HCT116 (cell line): ENCODE data around the gene RAPGEF6. TPM values are rescaled to one million over a fixed set of nuclear protein-coding genes. Genes with fewer than 3 reads are reported as not detected.

Experiments
- ATAC-seq: fragments of 200-7000 bp; cut with Tn5 transposase; 2 replicates; pipeline ENCODE4 v1.9.1; 2020; ENCODE audit warnings: mild to moderate bottlenecking, moderate library complexity
- BruUV-seq: library from RNA; stranded (reverse); fragments of 400-500 nt; replicated peaks from 2 replicates; lab custom pipeline; 2021; lab: Mats Ljungman, UMichigan
- CTCF ChIA-PET: fragments of 300-600 bp; sonication (Branson Sonifier 250); formaldehyde crosslinking; loops from one replicate; lab custom pipeline; 2021; ENCODE audit warnings: antibody characterized with exemption; lab: Charles Lee
- POLR2A ChIA-PET: fragments of 300-600, 350-600 bp; sonication (Branson Sonifier 250); formaldehyde crosslinking; loops from one replicate; lab custom pipeline; 2021; ENCODE audit warnings: antibody characterized with exemption; lab: Charles Lee
- RAD21 ChIA-PET, 2 experiments: fragments of 300-600 bp; sonication (Branson Sonifier 250); formaldehyde crosslinking; loops; one replicate each; lab custom pipeline; 2023; ENCODE audit warnings: low total read pairs in 2 of 2; ENCODE audit not compliant: uncharacterized antibody in 2 of 2, unreplicated experiment in 2 of 2, low non-redundant PET in 1 of 2; lab: Charles Lee
- DNase-seq: peaks from one replicate; pipeline ENCODE4 v3.0.0-alpha.2; 2010; ENCODE audit warnings: low read depth, low spot score
- H2AFZ ChIP-seq: fragments of 200-600 bp; shearing (Covaris generic), sonication (generic); 2 replicates; pipeline ENCODE4 v1.6.1; 2017; ENCODE audit warnings: low read depth, mixed run types, mixed read lengths, antibody characterized with exemption, low read length; ENCODE audit not compliant: poor library complexity, severe bottlenecking
- H3K27ac ChIP-seq: 2 replicates; pipeline ENCODE4 v1.5.1; 2012; ENCODE audit warnings: low read depth, low read length
- H3K27me3 ChIP-seq: fragments of 200-600 bp; sonication (generic); 2 replicates; pipeline ENCODE4 v1.6.1; 2016; ENCODE audit warnings: mixed run types, low read length, mixed read lengths; ENCODE audit not compliant: insufficient read depth
- H3K36me3 ChIP-seq, 2 experiments: fragments of 200-500 bp in 1 of 2; fragments of 200-600 bp in 1 of 2; sonication (Bioruptor generic) in 1 of 2; sonication (generic) in 1 of 2; 2 replicates each; pipeline versions ENCODE4 v1.5.1 to v1.6.1; 2014 to 2016; ENCODE audit warnings: low read length in 2 of 2, inconsistent platforms in 1 of 2, mixed read lengths in 1 of 2, mixed run types in 1 of 2; ENCODE audit not compliant: insufficient read depth in 2 of 2, control insufficient read depth in 1 of 2
- H3K4me1 ChIP-seq, 2 experiments: fragments of 200-600 bp in 1 of 2; sonication (generic) in 1 of 2; 2 replicates each; pipeline versions ENCODE4 v1.5.1 to v1.6.1; 2012 to 2017; ENCODE audit warnings: low read length in 2 of 2, inconsistent platforms in 1 of 2, mild to moderate bottlenecking in 1 of 2, mixed read lengths in 1 of 2, mixed run types in 1 of 2, moderate library complexity in 1 of 2; ENCODE audit not compliant: insufficient read depth in 2 of 2, control insufficient read depth in 1 of 2
- H3K4me2 ChIP-seq: fragments of 200-600 bp; sonication (generic); 2 replicates; pipeline ENCODE4 v1.6.1; 2017; ENCODE audit warnings: mixed run types, low read length, mixed read lengths
- H3K4me3 ChIP-seq, 2 experiments: fragments of 200-600 bp in 1 of 2; sonication (generic) in 1 of 2; replicated peaks in 1 of 2; 2 replicates each; pipeline ENCODE4 v1.5.1; 2011 to 2016; ENCODE audit warnings: low read length in 2 of 2, control low read depth in 1 of 2, low read depth in 1 of 2, mild to moderate bottlenecking in 1 of 2, mixed read lengths in 1 of 2, mixed run types in 1 of 2
- H3K79me2 ChIP-seq: fragments of 200-600 bp; sonication (generic); 2 replicates; pipeline ENCODE4 v1.6.1; 2017; ENCODE audit warnings: mild to moderate bottlenecking, mixed run types, low read length, moderate library complexity, mixed read lengths; ENCODE audit not compliant: insufficient read depth
- H3K9ac ChIP-seq: fragments of 200-600 bp; sonication (generic); 2 replicates; pipeline ENCODE4 v1.6.1; 2016; ENCODE audit warnings: low read length, mixed read lengths
- H3K9me2 ChIP-seq: fragments of 200-600 bp; sonication (generic), shearing (Covaris generic); 2 replicates; pipeline ENCODE4 v1.6.1; 2017; ENCODE audit warnings: mixed run types, mild to moderate bottlenecking, moderate library complexity; ENCODE audit not compliant: insufficient read depth
- H3K9me3 ChIP-seq, 2 experiments: fragments of 200-500 bp in 1 of 2; fragments of 200-600 bp in 1 of 2; sonication (Bioruptor generic) in 1 of 2; sonication (generic) in 1 of 2; 2 replicates each; pipeline ENCODE4 v1.6.1; 2014 to 2017; ENCODE audit warnings: low read length in 2 of 2, mixed read lengths in 2 of 2, inconsistent platforms in 1 of 2, low read depth in 1 of 2, mild to moderate bottlenecking in 1 of 2, mixed run types in 1 of 2, moderate library complexity in 1 of 2; ENCODE audit not compliant: control insufficient read depth in 1 of 2, insufficient read depth in 1 of 2
- H4K20me1 ChIP-seq: fragments of 200-600 bp; sonication (generic), shearing (Covaris generic); 2 replicates; pipeline ENCODE4 v1.6.1; 2017; ENCODE audit warnings: mixed run types, mild to moderate bottlenecking, moderate library complexity; ENCODE audit not compliant: insufficient read depth
- EGR1 ChIP-seq: IDR thresholded peaks from 2 replicates; pipeline ENCODE4 v1.6.1; 2012; ENCODE audit warnings: low read depth
- ELF1 ChIP-seq: IDR thresholded peaks from 2 replicates; pipeline ENCODE4 v1.6.1; 2012; ENCODE audit warnings: low read depth, borderline replicate concordance
- REST ChIP-seq: IDR thresholded peaks from 2 replicates; pipeline ENCODE4 v1.6.1; 2012; ENCODE audit warnings: low read depth
- SP1 ChIP-seq: IDR thresholded peaks from 2 replicates; pipeline ENCODE4 v1.6.1; 2012; ENCODE audit warnings: low read depth
- TCF7L2 ChIP-seq: IDR thresholded peaks from 2 replicates; pipeline ENCODE4 v1.7.0; 2011; ENCODE audit warnings: borderline replicate concordance, inconsistent platforms; ENCODE audit not compliant: insufficient read depth, insufficient read length; ENCODE audit errors: extremely low read depth
- YY1 ChIP-seq: IDR thresholded peaks from 2 replicates; pipeline ENCODE4 v1.6.1; 2011; ENCODE audit warnings: low read length, low read depth, moderate library complexity, mild to moderate bottlenecking; ENCODE audit not compliant: insufficient replicate concordance; ENCODE audit errors: extremely low read depth
- ZBTB33 ChIP-seq: IDR thresholded peaks from 2 replicates; pipeline ENCODE4 v1.6.1; 2011; ENCODE audit warnings: mild to moderate bottlenecking, low read length, moderate library complexity; ENCODE audit not compliant: insufficient replicate concordance; ENCODE audit errors: extremely low read depth
- ZNF274 ChIP-seq: fragments of 200-500 bp; sonication (Bioruptor generic); IDR thresholded peaks from 2 replicates; pipeline ENCODE4 v1.6.1; 2014; ENCODE audit warnings: mild to moderate bottlenecking, low read depth, low read length, inconsistent platforms
- intact Hi-C: fragments of 100-400 bp; cut with micrococcal nuclease; formaldehyde crosslinking; loops from 2 replicates; pipeline ENCODE4 v1.10.0; 2022
- total RNA-seq: library from RNA; stranded (reverse); gene quantifications from one replicate; pipeline ENCODE4 v1.2.1, GENCODE V29; 2021; ENCODE audit not compliant: unreplicated experiment

RAPGEF6 gene
- total RNA-seq, 1 experiment from 2014 or later = 18.4 TPM

GRCh38 chr5:131423056-131423455 is 212.0 kb downstream of the RAPGEF6 start (continued):
- TF ChIP-seq REST (no peak), SP1 (no peak), ELF1 (no peak), EGR1 (no peak), TCF7L2 (no peak), ZNF274 (no peak)

- RAD21 ChIA-PET = no interaction called here
Observed at GRCh38 chr5:131419877-131420276, 215.2 kb downstream of the RAPGEF6 start.

More at GRCh38 chr5:131419877-131420276, 215.2 kb downstream of the RAPGEF6 start:
- no TSS peak for BruUV-seq
- Histone ChIP-seq H2AFZ (no peak overlapping the region), H3K4me3 (no peak overlapping the region), H3K4me1 (no peaks in the 10 kb centered on the region), H3K79me2 (no peaks in the 10 kb centered on the region), H4K20me1 (no peaks in the 10 kb centered on the region), H3K4me2 (no peak overlapping the region), H3K27me3 (no peaks in the 10 kb centered on the region), H3K9me3 (no peaks in the 10 kb centered on the region), H3K9ac (no peak overlapping the region), H3K27ac (no peak overlapping the region), H3K36me3 (no peaks in the 10 kb centered on the region; a peak in 1 of 4 replicates), H3K9me2 (no peaks in the 10 kb centered on the region)
- CTCF ChIA-PET = interaction anchor here (0.8 kb wide), 1 partner anchor 17 kb away, joined by 8 read pairs; no protein-coding TSS in a partner anchor
- POLR2A ChIA-PET = no interaction called here
- ATAC-seq (no peak), DNase-seq (no peak)
- TF ChIP-seq ZBTB33 (no peak), YY1 (no peak), ELF1 (no peak), TCF7L2 (no peak), SP1 (no peak)
- intact Hi-C loops = loop anchor here (5.0 kb wide), 1 partner anchor 377 kb away; the partner anchor contains the start of gene FNIP1
